GM19455 (cell line): ENCODE measurements around the gene CBX6.
A peak's percentile ranks its signal among the peaks of the same experiment; 100 is the strongest.

Source experiments
- ATAC-seq: cut with Tn5 transposase; IDR thresholded peaks from one replicate; pipeline ENCODE4 v1.9.1; 2021; ENCODE audit not compliant: unreplicated experiment

The CBX6 gene

GRCh38 chr22:38873469-38874411, 1.7 kb upstream of the CBX6 start:
- ATAC-seq, result no peak

GRCh38 chr22:38872831-38873248, 824 bp upstream of the CBX6 start:
- ATAC-seq, result peak; percentile 4

GRCh38 chr22:38871360-38872171, 450 bp downstream of the CBX6 start:
- peak; percentile 17 for ATAC-seq

- ATAC-seq, result no peak
These were observed 1.1 kb downstream of the CBX6 start for GRCh38 chr22:38870791-38871359.

- no peak for ATAC-seq
These were observed 1.7 kb downstream of the CBX6 start for GRCh38 chr22:38870312-38870741.

- ATAC-seq, result no peak
These were observed 2.4 kb downstream of the CBX6 start for GRCh38 chr22:38869663-38870062.

- no peak for ATAC-seq
These were observed 3.1 kb downstream of the CBX6 start for GRCh38 chr22:38868886-38869381.

- no peak for ATAC-seq
These were observed 3.7 kb downstream of the CBX6 start for GRCh38 chr22:38868286-38868721.

- ATAC-seq, result no peak
These were observed 4.3 kb downstream of the CBX6 start for GRCh38 chr22:38867471-38868285.

GRCh38 chr22:38867124-38867455, 4.9 kb downstream of the CBX6 start:
- ATAC-seq, result no peak

- no peak for ATAC-seq
These were observed 5.5 kb downstream of the CBX6 start for GRCh38 chr22:38866399-38867123.

- no peak for ATAC-seq
These were observed 6.0 kb downstream of the CBX6 start for GRCh38 chr22:38866024-38866398.

- ATAC-seq, result no peak
These were observed 6.6 kb downstream of the CBX6 start for GRCh38 chr22:38865201-38866023.

GRCh38 chr22:38864361-38865191, 7.4 kb downstream of the CBX6 start:
- ATAC-seq, result no peak

GRCh38 chr22:38863531-38864131, 8.4 kb downstream of the CBX6 start:
- no peak for ATAC-seq

GRCh38 chr22:38862375-38863329, 9.4 kb downstream of the CBX6 start:
- no peak for ATAC-seq

GRCh38 chr22:38861927-38862326, 10.1 kb downstream of the CBX6 start:
- no peak for ATAC-seq
